ENCODE results near the gene LILRA5. TPM values are rescaled to one million over a fixed set of nuclear protein-coding genes. Genes with fewer than 3 reads are reported as not detected.

Gene LILRA5
- total and polyA plus RNA-seq, 10 of the 15 experiments (the other 5 are each of a cell fraction or from before 2014, with no cell fraction given): 0.05 to 1.2 (median 0.36) TPM; not detected in 4

- TF ChIP-seq EP300 (IDR thresholded peaks at IDR 0.05; ENCODE audit: borderline replicate concordance in 1 of 2, control insufficient read depth in 1 of 2, low read depth in 2 of 2, low read length in 2 of 2) (peak; percentile 86 to 87; a peak in 3 of 4 replicates), NKRF (conservative IDR thresholded peaks at IDR 0.05) (0 out of 2 replicates have a peak, but pooled peaks have one; percentile 43), E2F8 (IDR thresholded peaks at IDR 0.05; ENCODE audit: low read depth, partially characterized antibody) (no peak), MTA2 (IDR thresholded peaks at IDR 0.05; ENCODE audit: low read depth) (peak; percentile 85), MYC (IDR thresholded peaks at IDR 0.05; ENCODE audit: insufficient read depth, insufficient read length, insufficient replicate concordance, low read length, severe bottlenecking) (no peak), BCLAF1 (IDR thresholded peaks at IDR 0.05) (no peak), PBX3 (IDR thresholded peaks at IDR 0.05; ENCODE audit: insufficient replicate concordance, low read depth, low read length) (no peak), ZBTB33 (IDR thresholded peaks at IDR 0.05) (no peak), REST (IDR thresholded peaks at IDR 0.05; ENCODE audit: low read depth, low read length) (no peak), HCFC1 (IDR thresholded peaks at IDR 0.05; ENCODE audit: low read length) (no peak), SMAD1 (IDR thresholded peaks at IDR 0.05; ENCODE audit: low read depth, partially characterized antibody) (peak; percentile 79), TCF7 (IDR thresholded peaks at IDR 0.05; ENCODE audit: borderline replicate concordance) (no peak), SPI1 (IDR thresholded peaks at IDR 0.05; ENCODE audit: borderline replicate concordance, insufficient read depth, low read depth, low read length) (peak; percentile 95)
Observed at GRCh38 chr19:54345938-54346386, 33.0 kb upstream of the LILRA5 start (continued).
